ENCODE measurements around the gene LRP6.

The LRP6 gene

GRCh38 chr12:12207746-12208145, 59.1 kb downstream of the LRP6 start:
- Histone ChIP-seq H3K27ac (no peak overlapping the region), H3K4me3 (no peak overlapping the region)
- no peak for TF ChIP-seq CTCF (IDR thresholded peaks at IDR 0.05)

GRCh38 chr12:12206776-12207388, 60.0 kb downstream of the LRP6 start:
- no peak overlapping the region for H3K27ac ChIP-seq
- TF ChIP-seq CTCF (IDR thresholded peaks at IDR 0.05) = no peak
- no peak overlapping the region for H3K4me3 ChIP-seq
- DNase-seq (ENCODE audit: low spot score) = no peak

More at GRCh38 chr12:12207746-12208145, 59.1 kb downstream of the LRP6 start:
- DNase-seq (ENCODE audit: low spot score) = no peak

GRCh38 chr12:12202747-12203146, 64.1 kb downstream of the LRP6 start:
- no peak for DNase-seq (ENCODE audit: low spot score)
- Histone ChIP-seq H3K27ac (no peak overlapping the region), H3K4me3 (no peak overlapping the region)
- TF ChIP-seq CTCF (IDR thresholded peaks at IDR 0.05) = no peak

- DNase-seq (ENCODE audit: low spot score) = no peak
- H3K27ac ChIP-seq = no peak overlapping the region
- no peak for TF ChIP-seq CTCF (IDR thresholded peaks at IDR 0.05)
- H3K4me3 ChIP-seq = no peak overlapping the region
Measured at GRCh38 chr12:12202105-12202504, 64.7 kb downstream of the LRP6 start.

GRCh38 chr12:12201274-12201758, 65.5 kb downstream of the LRP6 start:
- no peak overlapping the region for H3K27ac ChIP-seq
- no peak for DNase-seq (ENCODE audit: low spot score)
- TF ChIP-seq CTCF (IDR thresholded peaks at IDR 0.05) = no peak
- no peak overlapping the region for H3K4me3 ChIP-seq

GRCh38 chr12:12200363-12200762, 66.5 kb downstream of the LRP6 start:
- DNase-seq (ENCODE audit: low spot score) = no peak
- H3K4me3 ChIP-seq = no peak overlapping the region
- no peak overlapping the region for H3K27ac ChIP-seq
- TF ChIP-seq CTCF (IDR thresholded peaks at IDR 0.05) = no peak

- no peak for DNase-seq (ENCODE audit: low spot score)
- Histone ChIP-seq H3K4me3 (no peak overlapping the region), H3K27ac (no peak overlapping the region)
- no peak for TF ChIP-seq CTCF (IDR thresholded peaks at IDR 0.05)
Measured at GRCh38 chr12:12198124-12198523, 68.7 kb downstream of the LRP6 start.

Measured in coronary artery (tissue), 2 donors.